IPS-18c (cell line): ENCODE data around the gene NKX6-1.

Source experiments
- H3K4me3 ChIP-seq: 2 replicates; pipeline ENCODE4 v1.7.0; 2013; ENCODE audit warnings: low read depth, mild to moderate bottlenecking, low read length, moderate library complexity; ENCODE audit not compliant: insufficient read depth
- H3K9me3 ChIP-seq: one replicate; pipeline ENCODE4 v1.6.1; 2013; ENCODE audit warnings: mild to moderate bottlenecking, low read length, moderate library complexity; ENCODE audit not compliant: control insufficient read depth, insufficient read depth

The NKX6-1 gene

DNA sequence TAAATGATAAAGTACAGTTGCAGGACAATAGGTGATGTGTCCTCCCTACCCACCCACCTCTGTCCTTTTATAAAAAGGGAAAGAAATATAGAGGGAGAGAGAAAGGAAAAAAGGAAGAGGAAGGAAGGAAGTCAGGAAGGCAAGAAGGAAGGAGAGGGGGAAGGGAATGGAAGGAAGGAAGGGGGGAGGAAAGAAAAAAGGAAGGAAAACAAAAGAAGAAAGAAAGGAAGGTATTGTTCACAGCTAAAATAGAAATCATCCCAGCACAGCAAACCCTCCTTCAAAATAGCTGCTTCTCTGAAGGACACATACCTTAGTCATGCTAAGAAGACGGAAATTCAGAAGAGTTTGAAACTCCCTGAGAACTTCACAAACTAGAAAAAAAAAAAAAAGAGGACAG is 8.4 kb downstream of the NKX6-1 start:
- Histone ChIP-seq H3K4me3 (no peak overlapping the region), H3K9me3 (no peaks in the 10 kb centered on the region)

DNA sequence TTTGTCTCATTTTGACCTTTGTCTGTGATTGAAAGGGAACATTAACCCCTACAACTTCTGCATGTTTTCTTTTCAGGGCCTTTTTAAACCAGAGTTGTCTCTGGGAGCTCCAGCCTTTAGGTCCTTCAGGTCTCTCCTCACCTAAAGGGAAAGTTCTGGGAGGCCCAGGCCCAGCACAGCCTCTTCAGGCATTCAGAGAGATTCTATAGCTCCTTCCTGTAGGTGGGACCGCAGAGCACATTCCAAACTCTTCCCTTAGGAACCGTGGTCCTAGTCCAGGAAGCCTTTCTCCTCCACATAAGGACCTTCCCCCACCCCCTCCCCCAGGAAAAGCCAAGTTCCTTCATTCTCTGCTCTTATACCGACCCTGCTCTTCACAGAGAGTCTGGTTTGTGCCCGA is 14.9 kb downstream of the NKX6-1 start:
- Histone ChIP-seq H3K9me3 (peaks cover 2% of the 10 kb centered on the region), H3K4me3 (no peak overlapping the region)

DNA sequence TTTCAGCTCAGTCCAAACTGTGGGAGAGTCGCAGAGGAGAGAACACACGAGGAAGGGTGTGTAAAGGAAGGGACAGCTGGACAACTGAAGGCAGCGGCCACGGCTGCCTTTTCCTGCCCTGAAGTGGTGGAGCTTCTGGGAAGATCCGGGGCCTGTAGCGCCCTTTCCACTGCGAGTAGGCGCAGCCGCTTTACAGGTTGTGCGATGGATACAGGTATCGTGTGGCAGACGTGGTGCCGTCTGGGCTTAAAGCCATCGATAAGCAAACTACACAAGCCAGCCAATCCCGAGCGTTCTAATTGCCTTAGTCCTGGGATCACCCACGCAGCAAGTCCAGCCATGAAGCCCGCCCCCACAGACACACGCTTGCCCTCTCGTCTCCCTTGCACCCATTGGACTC is 15.4 kb downstream of the NKX6-1 start:
- H3K9me3 ChIP-seq, result peaks cover 2% of the 10 kb centered on the region
- H3K4me3 ChIP-seq, result no peak overlapping the region

DNA sequence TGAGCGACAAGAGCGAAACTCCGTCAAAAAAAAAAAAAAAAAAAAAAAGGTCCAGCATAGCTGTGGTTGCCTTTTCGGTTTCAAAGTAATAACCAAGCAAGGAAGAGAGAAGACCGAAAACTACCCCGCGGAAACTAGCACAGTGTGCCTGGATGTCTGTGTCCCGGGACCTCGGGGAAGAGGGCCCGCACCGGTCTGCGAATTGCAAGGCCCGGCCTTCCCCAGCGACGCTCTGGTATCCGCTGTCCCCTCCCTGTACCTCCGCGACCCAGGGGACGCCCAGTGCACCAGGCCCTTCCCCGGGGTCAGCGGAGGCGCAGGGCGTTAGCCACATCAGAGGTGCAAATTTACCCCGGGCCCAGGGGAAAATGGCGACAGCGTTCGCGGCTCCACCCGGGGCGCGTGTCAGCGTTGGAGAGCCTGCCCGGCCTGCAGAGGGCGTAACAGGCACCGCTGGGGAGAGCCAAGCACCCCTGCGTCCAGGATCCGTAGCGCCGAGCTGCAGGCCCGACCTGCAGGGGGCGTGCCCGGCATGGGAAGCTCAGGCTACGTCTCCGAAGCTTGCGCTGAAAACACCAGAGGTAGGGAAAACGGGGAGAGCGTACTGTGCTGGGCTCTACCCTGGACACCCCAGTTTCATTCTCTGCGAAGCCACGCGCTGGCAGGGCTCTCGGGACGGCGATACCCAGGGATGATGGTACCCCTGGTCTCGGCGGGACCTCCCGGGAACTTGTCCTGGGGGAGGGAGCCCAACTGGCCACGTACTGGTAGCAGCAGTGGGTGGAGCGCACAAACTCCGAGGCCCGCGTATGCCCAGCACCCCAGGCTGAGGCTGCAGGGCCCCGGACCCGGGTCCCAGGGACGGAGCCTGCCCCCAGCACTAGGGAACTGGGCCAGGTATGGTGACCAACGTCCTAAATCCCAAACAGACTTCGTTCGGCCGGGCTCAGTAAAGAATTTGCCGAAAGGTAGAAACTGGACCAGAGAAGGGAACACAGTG is 16.2 kb downstream of the NKX6-1 start:
- Histone ChIP-seq H3K4me3 (no peak overlapping the region), H3K9me3 (peaks cover 2% of the 10 kb centered on the region)

DNA sequence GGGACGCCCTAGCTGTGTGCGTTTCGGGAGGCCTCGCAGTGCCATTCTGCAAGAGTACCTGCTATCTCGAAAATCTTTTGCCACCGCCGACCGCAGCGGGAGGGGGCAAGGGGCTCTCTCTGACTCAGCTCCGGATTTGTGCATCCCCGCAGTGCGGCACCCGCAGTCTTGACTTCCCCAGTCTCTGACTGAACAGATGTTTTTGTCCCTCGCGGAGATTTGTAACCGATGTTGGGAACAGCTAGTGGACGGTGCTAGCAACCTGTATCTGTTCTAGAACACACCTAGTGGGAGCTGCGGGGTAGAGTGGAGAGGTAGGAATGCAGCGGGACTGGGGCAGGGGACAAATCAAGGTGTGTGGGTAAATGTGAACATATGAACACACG is 17.2 kb downstream of the NKX6-1 start:
- Histone ChIP-seq H3K9me3 (peaks cover 2% of the 10 kb centered on the region), H3K4me3 (no peak overlapping the region; the same call in 1 of the 2 replicates)

DNA sequence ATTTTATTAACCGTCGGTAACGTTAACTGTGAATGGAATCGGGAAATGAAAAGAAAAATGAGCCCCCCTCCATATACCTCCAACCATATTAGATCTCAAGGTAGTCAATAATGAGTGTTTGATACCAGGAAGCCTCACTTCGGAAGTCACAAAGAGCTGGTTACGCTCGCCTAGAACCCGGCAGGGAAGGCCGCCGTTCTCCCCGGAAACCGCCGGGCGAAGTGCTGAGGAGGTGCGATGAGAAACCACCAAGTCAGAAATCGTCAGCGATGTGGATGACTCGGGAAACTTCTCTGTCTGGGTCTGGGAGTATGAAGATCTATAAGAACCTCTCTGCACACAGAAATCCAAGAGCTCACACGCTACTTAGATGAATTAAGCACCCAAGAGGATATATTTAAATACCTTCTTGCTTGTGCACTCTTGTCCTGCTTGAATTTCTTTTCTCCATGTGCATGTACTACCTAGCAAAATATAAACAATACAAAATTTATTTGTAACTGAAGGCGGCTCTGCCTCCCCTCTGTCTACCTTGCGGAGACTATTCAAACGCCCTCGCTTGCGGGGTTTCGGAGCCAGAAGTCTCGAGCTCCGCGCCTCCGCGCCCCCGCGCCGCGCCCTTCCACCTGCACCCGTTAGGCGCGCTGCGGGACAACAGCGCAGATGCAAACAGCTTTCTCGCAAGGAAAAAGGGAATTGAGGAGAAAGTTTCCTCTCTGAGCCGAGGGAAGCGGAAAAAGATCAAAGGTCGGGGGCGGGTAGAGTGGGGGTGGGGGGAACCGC is 17.8 kb downstream of the NKX6-1 start:
- Histone ChIP-seq H3K4me3 (peak overlapping the region; percentile 32; the same call in 1 of the 2 replicates), H3K9me3 (peaks cover 2% of the 10 kb centered on the region)

DNA sequence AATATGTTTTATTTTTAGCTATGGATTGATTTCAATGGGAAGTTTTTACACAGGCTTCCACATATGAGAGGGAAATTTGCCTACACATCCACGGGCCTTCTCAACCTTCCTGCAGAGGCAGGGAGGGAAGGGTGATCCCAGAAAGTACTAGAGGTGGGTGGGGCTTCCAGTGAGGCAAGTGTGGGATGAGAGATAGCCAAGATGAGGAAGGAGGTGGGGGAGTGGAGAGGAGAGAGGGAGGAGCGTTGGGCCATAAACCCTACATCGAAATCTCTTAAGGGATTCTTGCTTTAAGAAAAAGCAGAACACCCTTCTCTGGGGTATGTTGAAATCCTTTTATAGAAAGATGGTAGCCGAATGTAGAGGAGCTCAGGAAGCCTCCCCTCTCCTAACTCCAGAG is 19.0 kb downstream of the NKX6-1 start:
- no peak overlapping the region for H3K4me3 ChIP-seq
- peaks cover 2% of the 10 kb centered on the region for H3K9me3 ChIP-seq

DNA sequence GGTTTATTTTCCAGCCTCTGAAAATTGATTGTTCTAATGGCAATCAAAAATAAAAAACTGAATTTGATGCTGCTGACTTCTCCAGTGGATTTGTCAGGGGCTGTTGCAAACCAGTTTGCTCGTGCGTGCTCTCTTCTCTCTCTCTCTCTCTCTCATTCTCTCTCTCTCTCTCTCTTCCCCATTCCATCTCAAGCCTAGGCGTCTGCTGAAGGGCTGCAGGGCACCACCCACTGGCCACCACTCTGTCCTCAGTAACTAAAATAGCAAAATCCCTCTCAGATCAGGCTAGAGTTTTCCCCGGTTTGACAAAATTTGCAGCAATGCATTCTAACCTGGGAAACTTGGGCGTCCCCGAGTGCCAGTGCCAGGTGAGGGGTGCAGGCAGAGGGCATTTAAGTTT is 19.4 kb downstream of the NKX6-1 start:
- peaks cover 2% of the 10 kb centered on the region for H3K9me3 ChIP-seq
- no peak overlapping the region for H3K4me3 ChIP-seq

DNA sequence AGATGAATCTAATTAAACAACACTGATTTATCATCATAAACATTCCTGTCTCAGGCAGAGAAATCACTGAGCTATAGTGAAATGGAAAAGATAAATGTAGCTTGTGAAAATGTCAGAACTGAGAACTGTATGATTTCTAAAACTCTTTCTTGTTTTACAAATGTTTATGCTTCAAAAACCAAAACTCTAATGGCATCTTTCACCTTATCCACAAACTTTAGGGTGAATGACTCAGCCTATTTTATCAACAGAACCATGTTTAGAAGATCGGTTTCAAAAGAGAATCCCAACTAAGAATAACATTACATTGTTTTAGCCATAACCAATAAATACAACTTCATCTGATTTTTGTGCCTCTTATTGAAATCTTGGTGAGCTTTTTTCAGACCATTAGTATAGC is 21.4 kb downstream of the NKX6-1 start:
- Histone ChIP-seq H3K9me3 (peaks cover under 1% of the 10 kb centered on the region), H3K4me3 (no peak overlapping the region)

DNA sequence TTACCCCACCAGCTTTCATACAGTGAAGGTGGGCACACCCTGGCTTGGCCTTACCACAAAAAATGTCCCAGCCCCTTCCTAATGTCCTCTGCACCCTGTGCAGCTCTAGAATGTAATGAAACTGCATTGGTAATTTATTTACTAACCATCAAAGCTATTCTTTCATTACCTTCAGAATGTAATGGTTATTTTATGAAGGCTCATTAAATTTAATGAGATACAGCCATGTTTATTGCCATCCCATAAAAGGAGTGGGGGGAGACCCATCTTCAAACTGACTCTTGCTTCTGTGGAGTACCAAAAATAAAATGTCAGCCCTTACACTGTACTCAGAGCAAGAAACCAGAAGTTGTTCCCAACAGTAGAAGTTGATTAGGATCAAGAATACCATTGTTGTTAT is 25.0 kb downstream of the NKX6-1 start:
- no peak overlapping the region for H3K4me3 ChIP-seq
- H3K9me3 ChIP-seq, result no peaks in the 10 kb centered on the region

DNA sequence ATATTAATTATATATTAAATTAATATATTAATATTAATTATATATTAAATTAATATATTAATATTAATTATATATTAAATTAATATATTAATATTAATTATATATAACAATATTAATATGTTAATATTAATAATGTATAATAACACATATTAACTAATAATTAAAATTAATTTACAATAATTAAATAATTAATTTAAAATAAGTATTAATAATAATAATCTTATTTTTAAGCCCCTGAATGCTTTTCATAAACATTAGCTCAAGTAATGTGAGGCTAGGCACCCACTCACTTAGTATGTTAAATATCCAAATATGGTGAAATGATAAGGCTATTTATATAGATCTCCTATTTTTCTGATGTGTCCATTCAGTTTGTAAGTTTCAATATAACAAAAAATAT is 26.9 kb downstream of the NKX6-1 start:
- no peaks in the 10 kb centered on the region for H3K9me3 ChIP-seq
- no peak overlapping the region for H3K4me3 ChIP-seq

DNA sequence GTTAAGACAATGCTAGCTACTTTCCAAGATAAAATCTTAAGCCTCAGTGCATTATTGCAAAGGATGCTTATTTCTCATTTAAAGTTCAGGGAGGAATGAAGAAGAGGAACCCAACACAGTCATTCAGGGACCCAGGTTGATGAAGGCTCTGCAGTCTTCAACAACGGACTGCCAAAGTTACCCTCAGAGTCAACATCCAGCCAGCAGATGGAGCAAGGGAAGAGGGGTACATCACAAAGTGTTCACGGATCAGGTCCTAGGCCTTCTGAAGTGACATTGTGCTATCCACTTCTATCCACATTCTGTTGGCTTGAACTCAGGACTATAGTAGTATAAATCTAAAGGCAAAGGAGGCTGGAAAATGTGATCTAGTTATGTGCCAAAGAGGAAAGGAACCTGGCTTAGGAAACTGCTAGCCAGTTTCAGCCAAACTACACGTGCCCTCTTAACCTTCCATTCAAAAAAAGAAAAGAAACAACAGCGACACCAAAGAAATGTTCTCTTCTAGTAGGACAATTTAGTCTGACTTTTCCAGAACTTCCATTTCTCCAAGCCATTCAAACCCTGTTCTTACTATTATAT is 28.8 kb downstream of the NKX6-1 start:
- H3K4me3 ChIP-seq, result no peak overlapping the region

DNA sequence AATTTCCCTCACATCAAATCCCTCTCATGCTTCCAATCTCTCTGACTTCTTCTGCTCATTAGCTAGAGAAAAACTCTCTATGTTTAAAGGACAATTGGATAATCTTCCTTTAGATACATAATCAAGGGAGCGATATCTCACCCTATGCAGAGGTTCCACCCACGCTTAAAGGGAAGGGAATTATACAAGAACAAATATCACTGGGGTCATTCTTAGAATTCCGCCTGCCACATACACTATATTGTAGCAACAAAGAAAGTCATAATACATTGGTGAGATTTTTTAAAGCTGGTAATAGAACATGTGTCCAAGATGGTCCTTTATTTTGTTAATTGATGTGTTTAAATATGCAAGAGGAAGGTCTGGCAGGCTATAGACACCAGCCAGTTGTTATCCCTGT is 31.5 kb downstream of the NKX6-1 start:
- no peaks in the 10 kb centered on the region for H3K9me3 ChIP-seq
- no peak overlapping the region for H3K4me3 ChIP-seq

More for the DNA sequence above, 28.8 kb downstream of the NKX6-1 start:
- no peaks in the 10 kb centered on the region for H3K9me3 ChIP-seq

DNA sequence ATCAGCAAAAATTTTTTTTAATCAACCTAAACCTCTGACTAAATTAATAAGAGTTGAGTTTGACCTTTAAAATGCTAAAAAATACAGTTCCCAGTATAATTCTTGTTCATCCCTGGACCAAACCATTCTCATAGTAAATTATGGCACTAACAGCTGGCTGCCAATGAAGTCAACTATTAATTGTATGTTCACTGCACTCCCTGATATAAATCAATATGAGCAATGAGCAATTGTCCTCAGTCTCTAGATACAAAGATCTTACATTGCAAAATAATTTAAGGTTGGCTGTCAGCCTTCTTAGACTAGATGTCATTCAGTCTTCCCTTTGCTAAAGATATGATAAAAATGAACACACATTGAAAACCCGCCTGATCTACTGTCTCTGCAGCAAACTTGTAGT is 39.3 kb downstream of the NKX6-1 start:
- Histone ChIP-seq H3K9me3 (no peaks in the 10 kb centered on the region), H3K4me3 (no peak overlapping the region)

DNA sequence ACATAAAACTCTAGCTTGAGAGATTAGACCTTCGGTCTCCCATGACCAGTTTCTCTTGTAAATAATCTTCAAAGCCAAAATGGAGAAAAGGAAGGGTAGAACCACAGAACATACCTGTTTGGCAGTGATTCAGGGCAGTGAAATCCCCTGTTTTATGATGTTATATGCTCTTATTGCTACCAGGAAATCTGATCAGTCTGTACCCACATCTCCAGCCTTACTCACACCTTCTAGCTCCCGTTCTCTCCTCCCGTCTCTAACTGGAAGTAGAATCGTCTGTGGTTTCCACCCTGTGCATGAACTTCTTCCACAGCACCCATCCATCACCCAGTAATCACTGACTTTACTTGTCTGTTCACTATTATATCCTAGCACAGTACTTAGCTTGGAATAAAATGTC is 42.9 kb downstream of the NKX6-1 start:
- Histone ChIP-seq H3K4me3 (no peak overlapping the region), H3K9me3 (no peaks in the 10 kb centered on the region)

DNA sequence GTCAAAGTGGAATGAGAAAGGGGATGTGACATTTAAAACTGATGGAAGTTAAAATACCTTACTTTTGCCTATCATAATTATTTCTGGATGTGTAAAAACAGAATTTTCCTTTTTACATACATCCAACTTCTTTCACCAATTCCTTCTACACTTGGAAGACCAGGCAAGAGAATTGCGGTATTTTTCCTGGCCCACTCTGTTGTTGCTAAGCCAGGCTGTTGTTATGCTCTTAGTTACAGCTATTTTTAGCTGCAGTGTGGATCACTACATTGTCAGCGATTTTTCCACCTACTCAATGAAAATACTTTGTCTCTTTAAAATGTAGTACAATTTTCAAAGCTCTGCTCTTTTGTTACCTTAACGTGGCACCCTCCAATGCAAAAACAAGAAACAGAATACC is 43.4 kb downstream of the NKX6-1 start:
- H3K9me3 ChIP-seq, result no peaks in the 10 kb centered on the region
- no peak overlapping the region for H3K4me3 ChIP-seq

DNA sequence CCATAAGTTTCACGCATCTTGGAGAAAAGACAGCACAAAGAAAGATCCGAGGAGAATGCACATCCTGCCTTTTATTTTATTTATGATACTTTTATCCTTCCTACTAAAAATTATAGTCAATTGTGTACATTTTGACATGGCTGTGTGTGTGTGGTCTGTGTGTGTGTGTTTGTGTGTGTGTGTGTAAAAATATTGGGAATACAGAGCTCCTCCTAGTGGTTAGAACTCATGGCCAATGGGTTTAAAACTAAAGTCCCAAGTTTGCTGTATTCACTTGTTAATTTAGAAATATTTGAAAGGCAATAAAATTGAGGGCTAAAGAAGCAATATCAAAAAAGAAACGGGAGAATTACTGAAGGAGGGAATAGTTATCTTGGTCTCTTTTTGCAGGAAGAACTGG is 47.5 kb downstream of the NKX6-1 start:
- Histone ChIP-seq H3K4me3 (no peak overlapping the region), H3K9me3 (no peaks in the 10 kb centered on the region)

DNA sequence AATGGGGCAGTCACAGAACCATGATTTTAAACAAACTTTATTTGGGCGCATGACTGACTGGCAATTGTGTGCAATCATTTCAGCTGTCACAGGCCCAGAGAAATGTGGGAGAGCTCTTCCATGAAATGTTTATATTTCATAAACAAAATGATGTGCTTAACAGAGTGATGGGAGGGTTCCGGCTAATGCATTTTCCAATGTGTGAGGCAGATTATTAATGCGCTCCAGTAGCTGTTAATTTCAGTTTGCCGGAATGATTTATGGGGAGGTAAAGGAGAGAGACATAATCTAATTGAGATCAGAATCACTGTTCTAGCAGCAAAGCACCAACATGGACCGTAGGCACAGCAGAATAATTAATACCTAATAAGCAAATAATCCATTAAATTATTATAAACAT is 55.6 kb downstream of the NKX6-1 start:
- Histone ChIP-seq H3K9me3 (no peaks in the 10 kb centered on the region), H3K4me3 (no peak overlapping the region)
